NCI-H510A treated with DMSO at 0.1 percent for 48 hours (cell line): ENCODE results near the gene MTM1.

Experiments
- DNase-seq: peaks from one replicate; lab custom pipeline; 2025; lab: John Stamatoyannopoulos, UW

Gene MTM1

GRCh38 chrX:150712619-150713018, 144.2 kb downstream of the MTM1 start:
- DNase-seq, result no peak

GRCh38 chrX:150715184-150715583, 146.8 kb downstream of the MTM1 start:
- DNase-seq, result no peak

GRCh38 chrX:150719621-150720020, 151.2 kb downstream of the MTM1 start:
- no peak for DNase-seq
